Activated CD8-positive, alpha-beta memory T cell treated with anti-CD3 and anti-CD28 coated beads for 24 hours (primary cell): ENCODE data around the gene EXOC3.

ENCODE experiments used
- DNase-seq: peaks from one replicate; pipeline ENCODE4 v3.0.0-alpha.2; 2020

Gene EXOC3

GRCh38 chr5:427415-428087 is 15.4 kb upstream of the EXOC3 start:
- no peak for DNase-seq

GRCh38 chr5:428219-428618 is 14.8 kb upstream of the EXOC3 start:
- no peak for DNase-seq

DNA sequence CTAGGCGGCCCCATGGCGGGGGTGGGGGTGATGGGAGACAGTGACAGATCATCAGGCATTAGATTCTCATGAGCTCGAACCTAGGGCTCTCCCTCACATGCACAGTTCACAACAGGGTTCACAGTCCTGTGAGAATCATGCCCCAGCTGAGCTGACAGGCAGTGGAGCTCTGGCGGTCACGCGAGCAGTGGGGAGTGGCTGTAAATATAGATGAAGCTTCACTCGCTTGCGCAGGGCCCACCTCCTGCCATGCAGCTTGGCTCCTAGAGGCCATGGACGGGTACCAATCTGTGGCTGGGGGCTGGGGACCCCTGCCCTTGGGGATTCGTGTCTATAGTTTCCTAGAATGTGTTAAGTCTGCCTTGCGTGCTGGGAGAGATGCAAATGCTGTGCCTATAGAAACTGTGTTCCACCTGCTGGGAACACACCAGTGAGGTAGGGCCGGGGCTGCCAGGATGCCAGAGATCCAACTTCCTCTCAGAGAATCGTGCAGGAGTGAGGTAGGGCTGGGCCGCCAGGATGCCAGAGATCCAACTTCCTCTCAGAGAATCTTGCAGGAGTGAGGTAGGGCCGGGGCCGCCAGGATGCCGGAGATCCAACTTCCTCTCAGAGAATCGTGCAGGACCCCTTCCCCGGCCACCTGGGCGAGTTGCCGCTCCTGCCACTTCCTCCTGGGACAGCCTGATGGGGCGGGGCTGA is 14.1 kb upstream of the EXOC3 start:
- no peak for DNase-seq

DNA sequence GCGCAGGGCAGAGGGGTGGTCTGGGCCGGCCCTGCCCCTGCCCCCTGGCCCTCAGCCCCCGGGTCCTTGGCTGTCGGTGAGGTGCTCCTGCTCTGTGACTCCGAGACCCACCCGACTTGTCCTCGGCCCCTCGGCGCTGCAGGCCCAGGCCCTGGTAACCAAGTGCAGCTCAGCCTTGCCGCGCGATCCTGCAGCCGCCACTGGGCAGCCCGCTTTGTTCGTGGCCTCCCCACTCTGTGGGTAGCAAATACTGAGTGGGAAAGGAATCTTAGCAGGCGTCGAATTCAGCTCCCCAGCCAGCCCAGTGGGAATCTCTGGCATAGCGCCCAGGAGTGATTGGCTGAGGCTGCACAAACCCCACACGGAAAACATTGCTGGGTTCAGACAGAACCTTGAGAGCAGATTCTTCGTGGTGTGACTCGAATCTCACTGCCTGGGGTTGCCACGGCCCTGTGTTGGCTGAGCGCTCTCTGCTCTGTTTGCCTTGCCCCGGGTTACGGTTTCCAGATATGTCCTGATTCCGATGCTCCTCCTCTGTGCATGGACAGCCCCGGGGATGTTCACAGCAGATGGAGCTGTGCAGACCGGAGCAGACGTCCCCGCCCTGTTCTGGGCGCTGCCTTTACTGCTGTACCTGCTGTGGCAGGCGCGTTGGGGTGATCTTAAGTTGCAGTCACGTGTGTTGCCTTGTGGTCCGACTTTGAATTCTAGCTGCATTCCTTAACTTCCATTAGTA is 13.4 kb upstream of the EXOC3 start:
- no peak for DNase-seq

- DNase-seq, result peak; percentile 57
Measured at GRCh38 chr5:430214-430925, 12.6 kb upstream of the EXOC3 start.

DNA sequence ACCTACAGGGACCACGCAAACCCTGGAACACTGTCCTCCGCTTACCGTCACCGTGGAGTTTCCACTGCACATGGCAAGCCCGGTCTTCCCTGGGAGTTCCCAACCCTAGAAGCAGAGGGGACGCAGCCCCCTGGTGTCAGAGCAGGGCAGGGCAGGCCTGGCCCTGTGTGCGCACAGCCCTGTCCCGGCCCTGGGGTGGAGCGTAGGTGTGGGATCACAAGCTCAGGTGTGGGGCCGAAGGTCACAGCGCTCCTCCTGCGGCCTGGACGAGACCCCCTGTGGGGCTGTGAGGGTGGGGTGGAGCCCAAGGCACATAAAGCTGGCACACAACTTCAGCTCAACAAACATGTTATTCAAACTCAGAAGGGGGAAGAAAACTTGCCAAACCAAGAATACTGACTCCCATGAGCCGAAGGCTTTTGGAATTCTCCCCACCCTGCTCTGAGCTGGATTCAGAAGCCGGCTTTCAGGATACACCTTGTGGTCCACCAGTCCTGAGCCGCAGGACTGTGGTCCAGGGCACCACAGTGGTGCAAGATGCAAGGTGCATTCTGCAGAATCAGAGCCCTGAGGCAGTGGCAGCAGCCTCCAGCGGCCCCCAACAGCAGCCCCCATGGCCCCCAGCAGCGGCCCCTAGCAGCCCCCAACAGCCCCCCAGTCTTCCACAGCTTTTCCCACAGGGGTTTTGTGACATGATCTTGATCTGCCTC is 11.8 kb upstream of the EXOC3 start:
- DNase-seq, result peak; percentile 79

GRCh38 chr5:431711-432050 is 11.3 kb upstream of the EXOC3 start:
- peak; percentile 58 for DNase-seq

GRCh38 chr5:432201-432927 is 10.6 kb upstream of the EXOC3 start:
- DNase-seq, result no peak

DNA sequence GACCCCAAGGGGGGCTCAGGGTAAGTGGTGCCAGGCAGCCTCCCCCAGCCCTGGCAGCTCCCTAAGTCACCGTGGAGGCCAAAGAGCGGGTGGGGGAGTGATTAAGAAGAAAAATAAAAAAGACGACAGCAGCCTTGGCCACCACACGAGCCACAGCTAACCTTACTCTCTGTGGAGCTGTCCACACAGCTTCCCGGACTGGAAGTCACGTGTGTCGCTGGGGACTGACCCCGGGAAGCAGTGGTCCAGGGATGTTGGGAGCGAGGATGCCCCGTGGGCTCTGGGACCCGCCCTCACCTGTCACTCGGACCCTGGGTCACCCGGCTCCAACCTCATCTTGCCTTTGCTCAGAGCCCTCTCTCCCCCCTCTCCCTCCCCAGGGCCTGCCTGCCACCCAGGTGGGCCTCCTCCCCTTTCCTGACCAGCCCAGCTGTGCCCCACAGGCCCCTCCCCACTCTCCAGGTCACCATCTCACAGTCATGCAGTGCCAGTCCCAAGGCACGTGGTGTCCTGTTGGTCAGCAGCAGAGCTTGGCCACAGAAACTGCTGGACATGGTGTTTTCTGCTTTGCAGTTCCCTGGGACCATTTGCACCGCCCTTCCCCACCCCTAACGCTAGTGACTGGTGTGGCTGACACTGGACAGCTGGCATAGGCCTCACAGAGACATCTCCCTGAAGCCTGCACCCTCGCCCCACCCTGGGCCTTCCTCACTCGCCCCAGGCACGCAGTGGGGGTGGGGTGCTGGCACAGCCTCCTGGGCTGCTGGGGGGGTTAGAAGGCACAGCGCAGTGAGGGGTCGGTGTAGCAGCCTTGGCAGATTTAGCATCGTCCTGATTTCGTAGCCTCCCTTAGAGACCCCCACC is 9.8 kb upstream of the EXOC3 start:
- no peak for DNase-seq

DNA sequence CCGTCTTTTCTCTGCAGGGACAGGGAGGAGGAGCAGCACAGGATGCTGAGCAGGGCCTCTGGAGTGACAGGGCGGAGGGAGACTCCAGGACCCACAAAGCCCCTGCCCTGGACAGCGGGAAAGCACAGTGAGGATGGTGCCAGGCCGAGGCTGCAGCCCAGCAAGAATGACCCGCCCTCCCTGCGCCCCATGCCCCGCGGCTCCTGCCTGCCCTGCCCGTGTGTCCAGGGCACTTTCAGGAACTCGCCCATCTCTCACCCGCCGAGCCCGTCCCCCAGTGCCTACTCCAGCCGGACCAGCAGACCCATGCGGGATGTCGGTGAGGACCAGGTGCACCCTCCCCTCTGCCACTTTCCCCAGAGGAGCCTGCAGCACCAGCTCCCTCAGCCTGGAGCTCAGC is 9.1 kb upstream of the EXOC3 start:
- no peak for DNase-seq

- no peak for DNase-seq
Measured at GRCh38 chr5:434443-435146, 8.4 kb upstream of the EXOC3 start.

DNA sequence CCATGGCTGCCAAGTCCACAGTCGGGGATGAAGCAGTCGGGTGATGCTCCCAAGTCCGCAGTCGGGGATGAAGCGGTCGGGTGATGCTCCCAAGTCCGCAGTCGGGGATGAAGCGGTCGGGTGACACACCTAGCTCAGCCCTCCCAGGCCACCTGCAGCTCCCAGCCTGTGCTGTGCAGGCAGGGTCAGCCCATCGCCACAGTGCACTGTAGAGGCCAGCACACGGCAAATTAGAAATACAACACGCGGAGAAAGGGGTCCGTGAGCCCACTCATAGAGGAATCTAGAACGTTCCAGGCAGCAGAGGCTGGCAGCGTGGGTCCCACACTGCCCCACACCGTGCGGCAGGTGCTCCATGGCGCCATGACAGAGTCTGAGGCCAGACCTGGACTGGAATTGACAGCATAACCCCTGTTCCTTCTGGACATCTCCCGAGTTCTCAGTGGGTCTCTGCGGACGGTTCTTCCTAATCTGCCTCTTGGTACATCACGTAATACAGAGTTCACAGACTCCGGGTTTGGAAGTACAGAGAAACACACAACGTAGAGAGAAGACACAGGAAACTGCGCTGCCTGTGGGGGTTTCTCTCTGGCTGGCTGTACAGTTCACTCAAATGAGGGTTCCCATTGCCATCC is 7.7 kb upstream of the EXOC3 start:
- no peak for DNase-seq

GRCh38 chr5:435961-436640 is 6.9 kb upstream of the EXOC3 start:
- DNase-seq, result no peak

- DNase-seq, result no peak
Measured at GRCh38 chr5:436641-436975, 6.4 kb upstream of the EXOC3 start.

- DNase-seq, result no peak
Measured at GRCh38 chr5:437281-437771, 5.7 kb upstream of the EXOC3 start.

DNA sequence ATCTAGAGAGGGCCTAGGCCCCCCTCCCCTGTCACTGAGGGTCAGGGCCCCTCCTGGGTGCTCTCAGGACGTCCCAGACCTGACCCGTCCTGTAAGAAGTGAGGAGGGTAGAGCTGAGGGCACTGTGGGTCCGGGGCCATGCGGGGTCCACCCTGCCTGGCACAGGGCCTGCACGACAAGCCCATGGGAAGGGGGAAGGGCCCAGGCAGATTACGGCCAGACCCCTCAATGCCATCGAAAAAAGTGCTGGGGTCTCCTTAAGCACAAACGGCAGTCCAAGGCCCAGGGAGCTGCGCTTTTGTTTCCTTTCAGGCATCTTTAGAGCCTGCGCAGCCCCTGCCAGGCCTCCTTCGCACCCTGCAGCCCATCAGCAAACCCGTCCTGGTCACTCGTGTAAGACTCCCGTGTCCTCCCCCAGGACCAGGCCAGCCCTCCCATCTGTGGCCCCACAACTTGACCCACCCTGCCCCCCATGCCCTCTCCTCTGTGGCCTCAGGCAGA is 4.4 kb upstream of the EXOC3 start:
- DNase-seq, result no peak

DNA sequence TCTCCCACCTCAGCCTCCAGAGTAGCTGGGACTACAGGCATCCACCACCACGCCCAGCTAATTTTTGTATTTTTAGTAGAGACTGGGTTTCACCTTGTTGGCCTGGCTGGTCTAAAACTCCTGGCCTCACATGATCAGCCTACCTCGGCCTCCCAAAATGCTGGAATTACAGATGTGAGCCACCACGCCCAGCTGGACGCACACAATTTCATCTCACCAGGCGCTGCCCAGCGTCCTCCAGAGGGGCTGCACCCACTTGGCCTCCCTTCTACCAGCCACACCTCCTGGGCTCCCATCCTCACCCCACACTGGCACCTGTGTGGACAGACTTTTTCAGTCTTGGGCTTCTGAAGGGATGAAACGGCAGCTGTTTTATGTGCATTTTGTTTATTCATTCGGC is 3.8 kb upstream of the EXOC3 start:
- no peak for DNase-seq

DNA sequence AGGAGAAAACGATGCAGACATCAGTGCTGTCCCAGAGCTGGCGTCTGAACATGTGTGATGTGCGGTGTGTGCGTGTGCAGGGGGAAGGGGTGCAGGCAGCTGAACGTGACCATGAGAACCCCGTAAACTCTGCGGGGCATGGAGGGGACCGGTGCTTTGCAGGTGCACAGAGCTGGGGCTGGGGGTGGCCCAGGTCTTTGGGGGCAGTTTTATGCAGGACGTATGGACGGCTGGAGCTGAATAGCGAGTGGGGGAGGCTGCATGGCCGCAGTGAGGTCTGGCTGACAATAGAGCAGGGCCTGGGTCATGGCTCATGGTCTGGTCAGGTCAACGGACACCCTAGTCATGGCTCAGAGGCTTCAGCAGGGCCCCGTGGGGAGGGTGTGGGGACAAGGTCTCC is 3.3 kb upstream of the EXOC3 start:
- no peak for DNase-seq
